Measurements from ENCODE around the gene HSPBP1. TPM values are rescaled to one million over a fixed set of nuclear protein-coding genes. Genes with fewer than 3 reads are reported as not detected.

The HSPBP1 gene
- total RNA-seq, 1 donor from 2014 or later, result 32.2 TPM

DNA sequence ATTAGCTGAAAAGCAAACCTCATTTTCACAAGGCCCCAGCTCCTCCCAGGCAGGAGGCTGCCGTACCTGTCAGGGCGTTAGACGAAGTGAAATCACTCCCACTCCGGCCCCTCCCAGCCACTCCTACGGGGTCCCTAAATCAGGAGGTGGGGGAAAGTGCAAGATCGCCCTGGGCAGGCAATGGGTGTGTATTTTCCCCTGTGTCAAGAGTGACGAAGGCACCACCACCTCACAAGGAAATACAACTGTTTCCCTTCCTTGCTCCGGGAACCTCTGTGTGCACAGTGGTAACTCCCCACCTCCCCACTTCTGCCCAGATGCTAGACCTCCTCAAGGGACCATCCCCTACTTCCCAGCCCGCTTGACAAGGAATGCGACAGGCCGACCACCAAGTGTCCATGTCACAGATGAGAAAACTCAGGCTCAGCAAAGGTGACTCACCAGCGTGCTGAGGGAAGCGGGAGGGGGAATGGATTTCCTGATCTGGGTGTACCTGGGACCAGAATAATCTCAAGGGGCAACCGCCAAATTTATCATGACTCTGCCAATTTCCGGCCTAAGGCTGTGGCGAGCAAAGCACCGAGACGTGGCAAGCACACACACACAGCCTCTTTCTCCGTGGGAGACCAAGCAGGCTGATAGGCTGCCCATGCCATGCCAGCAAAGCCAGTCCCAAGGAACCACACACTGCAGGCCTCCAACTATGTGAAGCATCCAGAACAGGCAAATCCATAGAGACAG lies 28.4 kb downstream of the HSPBP1 start:
- DNase-seq (peak; percentile 39), ATAC-seq (ENCODE audit: low read depth) (peak; percentile 18)
- intact Hi-C loops (cut with micrococcal nuclease), result loop anchor here (5.0 to 10.0 kb wide), 3 partner anchors 34 to 391 kb away; partner anchors contain the start of genes ZNF524, ZNF580, ZNF581 and ZNF865
- ChIA-PET POLR2A (interaction anchor here (0.7 to 12.3 kb wide), 6 partner anchors 8 to 396 kb away, joined by 3 to 277 read pairs (median 4); partner anchors contain the start of genes BRSK1, CCDC106, HSPBP1 and PPP6R1), CTCF (interaction anchor here (0.6 to 1.7 kb wide), 5 partner anchors 50 to 133 kb away, joined by 3 to 6 read pairs (median 4); partner anchors contain the start of genes KMT5C and TMEM238)
- Mint-ChIP-seq H3K4me3 (peak overlapping the region; percentile 83), H3K9me3 (no peaks in the 10 kb centered on the region), H3K27me3 (no peaks in the 10 kb centered on the region), H3K4me1 (peaks cover 91% of the 10 kb centered on the region), H3K27ac (peak overlapping the region; percentile 100), H3K36me3 (ENCODE audit: low read depth) (peaks cover 29% of the 10 kb centered on the region)
- TF ChIP-seq, protein P1, sequence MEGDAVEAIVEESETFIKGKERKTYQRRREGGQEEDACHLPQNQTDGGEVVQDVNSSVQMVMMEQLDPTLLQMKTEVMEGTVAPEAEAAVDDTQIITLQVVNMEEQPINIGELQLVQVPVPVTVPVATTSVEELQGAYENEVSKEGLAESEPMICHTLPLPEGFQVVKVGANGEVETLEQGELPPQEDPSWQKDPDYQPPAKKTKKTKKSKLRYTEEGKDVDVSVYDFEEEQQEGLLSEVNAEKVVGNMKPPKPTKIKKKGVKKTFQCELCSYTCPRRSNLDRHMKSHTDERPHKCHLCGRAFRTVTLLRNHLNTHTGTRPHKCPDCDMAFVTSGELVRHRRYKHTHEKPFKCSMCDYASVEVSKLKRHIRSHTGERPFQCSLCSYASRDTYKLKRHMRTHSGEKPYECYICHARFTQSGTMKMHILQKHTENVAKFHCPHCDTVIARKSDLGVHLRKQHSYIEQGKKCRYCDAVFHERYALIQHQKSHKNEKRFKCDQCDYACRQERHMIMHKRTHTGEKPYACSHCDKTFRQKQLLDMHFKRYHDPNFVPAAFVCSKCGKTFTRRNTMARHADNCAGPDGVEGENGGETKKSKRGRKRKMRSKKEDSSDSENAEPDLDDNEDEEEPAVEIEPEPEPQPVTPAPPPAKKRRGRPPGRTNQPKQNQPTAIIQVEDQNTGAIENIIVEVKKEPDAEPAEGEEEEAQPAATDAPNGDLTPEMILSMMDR (IDR thresholded peaks at IDR 0.05), result no peak

DNA sequence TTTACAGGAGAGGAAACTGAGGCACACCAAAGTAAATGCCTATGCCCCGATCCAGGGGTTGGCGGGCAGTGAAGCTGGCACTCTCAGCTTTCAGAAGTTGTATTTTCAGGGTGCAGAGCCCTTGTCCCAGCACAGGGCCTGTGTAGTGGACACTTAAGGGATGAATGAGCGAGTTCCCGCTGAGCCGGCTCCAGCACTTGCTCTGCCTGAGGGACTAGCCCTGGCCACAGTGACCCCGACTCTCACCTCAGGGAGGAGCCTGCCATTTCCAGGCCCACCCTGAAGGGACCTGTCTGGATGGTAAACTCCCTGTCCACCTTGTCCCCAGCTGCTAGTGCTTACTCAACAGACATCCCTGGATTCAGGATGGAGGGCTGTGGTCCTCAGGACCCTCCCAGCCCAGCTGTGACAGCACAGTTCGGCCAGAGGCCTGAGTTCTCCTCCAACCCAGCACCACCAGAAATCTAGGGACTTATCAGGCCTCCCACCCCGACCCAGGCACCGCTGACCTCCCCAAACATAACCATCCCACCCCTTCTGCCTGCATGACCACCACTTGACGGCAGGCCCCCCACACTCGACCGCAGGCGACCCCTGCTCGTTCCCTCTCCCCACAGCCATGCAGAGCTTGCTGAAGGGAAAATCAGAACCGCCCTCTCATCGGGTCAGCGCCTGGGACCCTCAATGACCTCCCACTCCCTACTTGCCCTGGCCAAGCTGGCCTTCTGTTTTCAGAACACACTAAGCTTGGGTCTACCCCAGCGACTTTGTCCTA lies 29.5 kb downstream of the HSPBP1 start:
- Mint-ChIP-seq H3K4me1 (peaks cover 80% of the 10 kb centered on the region), H3K27me3 (no peaks in the 10 kb centered on the region), H3K4me3 (peak overlapping the region; percentile 83), H3K9me3 (no peaks in the 10 kb centered on the region), H3K36me3 (ENCODE audit: low read depth) (peaks cover 32% of the 10 kb centered on the region), H3K27ac (peak overlapping the region; percentile 100)
- intact Hi-C loops (cut with micrococcal nuclease), result loop anchor here (5.0 to 10.0 kb wide), 3 partner anchors 33 to 392 kb away; partner anchors contain the start of genes ZNF524, ZNF580, ZNF581 and ZNF865
- POLR2A ChIA-PET, result interaction anchor here (1.0 to 12.3 kb wide), 5 partner anchors 9 to 38 kb away, joined by 3 to 277 read pairs (median 5); partner anchors contain the start of genes BRSK1, HSPBP1 and PPP6R1
- TF ChIP-seq, protein P1 (IDR thresholded peaks at IDR 0.05), result no peak
- ATAC-seq (ENCODE audit: low read depth), result no peak
- CTCF ChIA-PET, result interaction anchor here (1.1 to 1.7 kb wide), 3 partner anchors 51 to 134 kb away, joined by 3 to 6 read pairs (median 4); partner anchors contain the start of genes KMT5C and TMEM238
- no peak for DNase-seq

DNA sequence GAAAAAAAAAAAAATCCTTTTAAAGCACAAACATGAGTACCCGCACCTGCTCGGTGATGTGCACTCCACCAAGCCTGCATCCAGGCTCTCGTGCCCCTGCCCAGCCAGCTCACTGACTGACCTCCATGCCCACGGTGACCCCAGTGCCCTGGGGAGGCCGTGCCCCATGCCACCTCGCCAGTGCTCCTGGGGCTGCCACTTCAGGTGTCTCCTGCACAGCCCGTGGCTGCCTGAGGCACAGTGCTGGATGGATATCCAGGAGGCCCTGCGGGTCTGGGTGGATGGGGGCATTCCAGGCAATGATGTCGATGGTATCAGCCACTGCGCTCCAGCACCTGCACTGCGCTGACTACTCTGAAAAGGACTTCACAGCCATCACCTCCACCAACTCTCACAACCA lies 30.1 kb downstream of the HSPBP1 start:
- DNase-seq (no peak), ATAC-seq (ENCODE audit: low read depth) (no peak)
- no peak overlapping the region for H3K4me3 Mint-ChIP-seq
- intact Hi-C loops (cut with micrococcal nuclease), result loop anchor here (5.0 to 10.0 kb wide), 3 partner anchors 33 to 392 kb away; partner anchors contain the start of genes ZNF524, ZNF580, ZNF581 and ZNF865
- TF ChIP-seq, protein P1 (IDR thresholded peaks at IDR 0.05), result no peak
- no peaks in the 10 kb centered on the region for H3K9me3 Mint-ChIP-seq
- H3K27me3 Mint-ChIP-seq, result no peaks in the 10 kb centered on the region
- peaks cover 36% of the 10 kb centered on the region for H3K36me3 Mint-ChIP-seq (ENCODE audit: low read depth)
- CTCF ChIA-PET, result interaction anchor here (1.7 kb wide), 1 partner anchor 51 kb away, joined by 4 read pairs; no protein-coding TSS in a partner anchor
- POLR2A ChIA-PET, result interaction anchor here (2.0 kb wide), 1 partner anchor 10 kb away, joined by 10 read pairs; the partner anchor contains the start of gene PPP6R1
- H3K4me1 Mint-ChIP-seq, result peaks cover 74% of the 10 kb centered on the region
- H3K27ac Mint-ChIP-seq, result peak overlapping the region; percentile 7

DNA sequence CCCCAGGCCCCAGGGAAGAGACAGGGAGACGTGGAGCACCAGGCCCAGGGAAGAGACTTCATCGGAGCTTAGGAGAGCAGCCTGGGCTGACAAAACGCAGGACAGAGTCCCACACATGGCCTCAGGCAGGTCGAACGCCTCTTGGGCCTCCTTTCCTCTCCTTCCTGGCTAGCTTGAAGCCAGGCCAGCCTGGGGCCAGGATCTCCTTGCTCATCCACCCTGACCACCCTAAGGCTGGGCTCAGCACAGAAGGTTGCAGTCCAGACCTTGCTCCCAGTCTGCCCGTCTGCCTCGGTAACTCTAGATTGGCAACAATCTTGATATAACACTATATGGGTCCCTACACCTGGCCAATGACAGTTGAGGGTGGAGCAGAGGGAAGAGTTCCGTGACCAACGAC lies 31.2 kb downstream of the HSPBP1 start:
- no peak for ATAC-seq (ENCODE audit: low read depth)
- ChIA-PET POLR2A (interaction anchor here (1.0 kb wide), 1 partner anchor 158 kb away, joined by 3 read pairs; no protein-coding TSS in a partner anchor), CTCF (no interaction called here)
- peaks cover 66% of the 10 kb centered on the region for H3K4me1 Mint-ChIP-seq
- H3K9me3 Mint-ChIP-seq, result no peaks in the 10 kb centered on the region
- TF ChIP-seq, protein P1 (IDR thresholded peaks at IDR 0.05), result no peak
- peak overlapping the region; percentile 50 for H3K27ac Mint-ChIP-seq
- peaks cover 44% of the 10 kb centered on the region for H3K36me3 Mint-ChIP-seq (ENCODE audit: low read depth)
- intact Hi-C loops (cut with micrococcal nuclease), result no loop called here
- no peaks in the 10 kb centered on the region for H3K27me3 Mint-ChIP-seq
- peak overlapping the region; percentile 28 for H3K4me3 Mint-ChIP-seq
- DNase-seq, result no peak

Data from activated B cell treated with CpG ODN at 0.5 μM for 24 hours (primary cell).